ENCODE results near the gene ATF7. TPM values are rescaled to one million over a fixed set of nuclear protein-coding genes. Genes with fewer than 3 reads are reported as not detected.

ATF7 gene
- polyA plus RNA-seq, 1 of the 3 experiments (the other 2 are of a cell fraction) = 12.8 TPM

DNA sequence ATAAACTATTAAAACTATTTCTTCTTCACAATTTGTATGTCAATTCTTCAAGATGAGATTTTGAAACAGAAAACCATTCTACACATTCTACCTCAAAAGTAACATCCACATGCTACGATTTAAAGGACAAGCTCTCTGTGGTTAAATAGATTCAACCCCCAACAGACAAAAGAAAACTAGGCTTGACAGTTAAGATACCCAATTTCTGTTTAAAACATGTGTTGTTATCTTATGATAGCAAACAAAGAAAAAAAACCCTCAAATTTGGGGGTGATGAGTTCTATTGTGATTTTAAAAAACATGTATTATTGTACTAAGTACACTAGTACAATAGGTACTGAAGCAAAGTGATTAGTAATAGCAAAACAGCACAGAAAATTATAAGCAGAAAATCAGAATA, 33.8 kb downstream of the ATF7 start:
- peaks cover 15% of the 10 kb centered on the region for H4K20me1 ChIP-seq (ENCODE audit: insufficient read depth)
- no peaks in the 10 kb centered on the region for H3K36me3 ChIP-seq (replicated peaks in 1 of 2; ENCODE audit: control insufficient read depth in 1 of 2, insufficient read depth in 2 of 2, low read length in 1 of 2)
- peaks cover 17 to 23% of the 10 kb centered on the region in 2 experiments for H3K4me1 ChIP-seq (ENCODE audit: control insufficient read depth in 1 of 2, insufficient read depth in 2 of 2, low read depth in 1 of 2, low read length in 1 of 2)
- H3K9me2 ChIP-seq = no peaks in the 10 kb centered on the region
- peak overlapping the region; percentile 52; the same call in 1 of the 2 replicates for H3K4me2 ChIP-seq
- DNase-seq = no peak
- H2AFZ ChIP-seq (ENCODE audit: low read depth) = no peak overlapping the region
- CTCF ChIA-PET = interaction anchor here (0.7 to 2.4 kb wide), 7 partner anchors 12 to 154 kb away, joined by 3 to 15 read pairs (median 3); partner anchors contain the start of gene ATP5MC2
- POLR2A ChIA-PET = interaction anchor here (1.6 kb wide), 1 partner anchor 83 kb away, joined by 6 read pairs; the partner anchor contains the start of gene ATP5MC2
- TF ChIP-seq POLR2AphosphoS5 (IDR thresholded peaks at IDR 0.05; ENCODE audit: low read depth, low read length) (no peak), RCOR1 (IDR thresholded peaks at IDR 0.05; ENCODE audit: low read length) (no peak), CHD2 (IDR thresholded peaks at IDR 0.05; ENCODE audit: low read length, partially characterized antibody) (no peak), FOXJ3 (CRISPR knock-in tag; IDR thresholded peaks at IDR 0.05) (no peak), NRF1 (IDR thresholded peaks at IDR 0.05; ENCODE audit: low read depth, low read length) (no peak), TEAD4 (IDR thresholded peaks at IDR 0.05; ENCODE audit: borderline replicate concordance, insufficient read depth) (no peak)
- TF ChIP-seq, protein P1, sequence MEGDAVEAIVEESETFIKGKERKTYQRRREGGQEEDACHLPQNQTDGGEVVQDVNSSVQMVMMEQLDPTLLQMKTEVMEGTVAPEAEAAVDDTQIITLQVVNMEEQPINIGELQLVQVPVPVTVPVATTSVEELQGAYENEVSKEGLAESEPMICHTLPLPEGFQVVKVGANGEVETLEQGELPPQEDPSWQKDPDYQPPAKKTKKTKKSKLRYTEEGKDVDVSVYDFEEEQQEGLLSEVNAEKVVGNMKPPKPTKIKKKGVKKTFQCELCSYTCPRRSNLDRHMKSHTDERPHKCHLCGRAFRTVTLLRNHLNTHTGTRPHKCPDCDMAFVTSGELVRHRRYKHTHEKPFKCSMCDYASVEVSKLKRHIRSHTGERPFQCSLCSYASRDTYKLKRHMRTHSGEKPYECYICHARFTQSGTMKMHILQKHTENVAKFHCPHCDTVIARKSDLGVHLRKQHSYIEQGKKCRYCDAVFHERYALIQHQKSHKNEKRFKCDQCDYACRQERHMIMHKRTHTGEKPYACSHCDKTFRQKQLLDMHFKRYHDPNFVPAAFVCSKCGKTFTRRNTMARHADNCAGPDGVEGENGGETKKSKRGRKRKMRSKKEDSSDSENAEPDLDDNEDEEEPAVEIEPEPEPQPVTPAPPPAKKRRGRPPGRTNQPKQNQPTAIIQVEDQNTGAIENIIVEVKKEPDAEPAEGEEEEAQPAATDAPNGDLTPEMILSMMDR (IDR thresholded peaks at IDR 0.05) = no peak
- TF ChIP-seq, protein P2, sequence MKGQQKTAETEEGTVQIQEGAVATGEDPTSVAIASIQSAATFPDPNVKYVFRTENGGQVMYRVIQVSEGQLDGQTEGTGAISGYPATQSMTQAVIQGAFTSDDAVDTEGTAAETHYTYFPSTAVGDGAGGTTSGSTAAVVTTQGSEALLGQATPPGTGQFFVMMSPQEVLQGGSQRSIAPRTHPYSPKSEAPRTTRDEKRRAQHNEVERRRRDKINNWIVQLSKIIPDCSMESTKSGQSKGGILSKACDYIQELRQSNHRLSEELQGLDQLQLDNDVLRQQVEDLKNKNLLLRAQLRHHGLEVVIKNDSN (IDR thresholded peaks at IDR 0.05; ENCODE audit: borderline replicate concordance, low read depth) = no peak
- TF ChIP-seq, protein P3, sequence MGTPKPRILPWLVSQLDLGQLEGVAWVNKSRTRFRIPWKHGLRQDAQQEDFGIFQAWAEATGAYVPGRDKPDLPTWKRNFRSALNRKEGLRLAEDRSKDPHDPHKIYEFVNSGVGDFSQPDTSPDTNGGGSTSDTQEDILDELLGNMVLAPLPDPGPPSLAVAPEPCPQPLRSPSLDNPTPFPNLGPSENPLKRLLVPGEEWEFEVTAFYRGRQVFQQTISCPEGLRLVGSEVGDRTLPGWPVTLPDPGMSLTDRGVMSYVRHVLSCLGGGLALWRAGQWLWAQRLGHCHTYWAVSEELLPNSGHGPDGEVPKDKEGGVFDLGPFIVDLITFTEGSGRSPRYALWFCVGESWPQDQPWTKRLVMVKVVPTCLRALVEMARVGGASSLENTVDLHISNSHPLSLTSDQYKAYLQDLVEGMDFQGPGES (IDR thresholded peaks at IDR 0.05; ENCODE audit: low read depth, low read length) = no peak
- 88% methylated on average over 1 of the region's 1 CpG for WGBS (ENCODE audit: low lambda C conversion rate)
- H3K4me3 ChIP-seq (ENCODE audit: low read depth in 2 of 2, low read length in 1 of 2) = no peak overlapping the region
- H3K9me3 ChIP-seq = no peaks in the 10 kb centered on the region
- H3K27me3 ChIP-seq (ENCODE audit: insufficient read depth) = no peaks in the 10 kb centered on the region
- H3K27ac ChIP-seq (ENCODE audit: low read depth in 2 of 2, low read length in 1 of 2) = peak overlapping the region; percentile 41 to 82; a peak in 3 of 4 replicates
- H3K79me2 ChIP-seq (ENCODE audit: insufficient read depth) = peaks cover 26% of the 10 kb centered on the region
- no peak overlapping the region for H3K9ac ChIP-seq
- no peaks in the 10 kb centered on the region for H3F3A ChIP-seq (replicated peaks; ENCODE audit: insufficient read depth)

DNA sequence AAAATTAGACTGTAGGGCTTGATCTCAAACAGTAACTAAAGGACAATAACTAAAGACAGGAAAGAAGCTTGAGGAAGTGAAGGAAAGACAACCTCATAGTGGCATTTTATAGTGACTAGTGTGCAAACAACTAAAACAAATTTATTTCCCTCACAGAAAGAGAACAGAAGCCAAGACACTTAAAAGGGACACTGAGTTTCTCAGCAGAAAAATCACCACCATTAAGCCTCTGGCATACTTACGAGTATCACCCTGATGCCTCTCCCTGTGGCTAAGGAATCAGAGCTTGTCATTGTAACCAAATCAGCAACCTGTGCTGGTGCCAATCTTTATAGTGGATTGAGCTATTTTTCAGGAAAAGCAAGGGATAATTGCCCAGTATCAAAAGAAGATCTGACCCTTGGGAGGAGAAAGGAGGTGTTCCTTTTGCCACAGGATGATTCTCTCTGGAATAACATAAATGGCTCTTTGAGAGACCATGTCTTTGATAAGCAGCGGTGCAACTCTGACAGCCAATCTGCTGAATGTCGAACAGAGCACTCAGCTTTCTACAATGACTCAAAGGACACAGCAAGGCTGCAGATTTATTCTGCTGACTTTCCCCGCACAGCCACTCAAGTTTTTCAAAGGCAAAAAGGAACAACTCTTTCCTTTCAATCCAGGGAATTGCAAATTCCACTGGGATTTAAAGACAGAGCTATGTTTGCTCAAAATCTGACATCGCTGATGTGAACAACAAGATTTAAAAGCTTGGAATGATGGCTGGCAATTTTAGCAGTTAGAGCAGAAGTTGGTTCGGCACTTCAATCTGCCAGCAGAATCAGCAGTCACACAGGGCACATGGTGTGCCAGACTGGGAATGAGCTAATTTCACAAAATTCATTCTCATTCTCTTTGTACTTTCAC, 34.6 kb downstream of the ATF7 start:
- H3K4me1 ChIP-seq (ENCODE audit: control insufficient read depth in 1 of 2, insufficient read depth in 2 of 2, low read depth in 1 of 2, low read length in 1 of 2) = peaks cover 17% of the 10 kb centered on the region in 2 experiments
- H3F3A ChIP-seq (replicated peaks; ENCODE audit: insufficient read depth) = no peaks in the 10 kb centered on the region
- peak overlapping the region; percentile 52 for H3K4me2 ChIP-seq
- H3K9me2 ChIP-seq = no peaks in the 10 kb centered on the region
- peaks cover 26% of the 10 kb centered on the region for H3K79me2 ChIP-seq (ENCODE audit: insufficient read depth)
- no peaks in the 10 kb centered on the region for H3K27me3 ChIP-seq (ENCODE audit: insufficient read depth)
- H3K9ac ChIP-seq = no peak overlapping the region
- TF ChIP-seq, protein P1 (IDR thresholded peaks at IDR 0.05) = no peak
- TF ChIP-seq, protein P4, sequence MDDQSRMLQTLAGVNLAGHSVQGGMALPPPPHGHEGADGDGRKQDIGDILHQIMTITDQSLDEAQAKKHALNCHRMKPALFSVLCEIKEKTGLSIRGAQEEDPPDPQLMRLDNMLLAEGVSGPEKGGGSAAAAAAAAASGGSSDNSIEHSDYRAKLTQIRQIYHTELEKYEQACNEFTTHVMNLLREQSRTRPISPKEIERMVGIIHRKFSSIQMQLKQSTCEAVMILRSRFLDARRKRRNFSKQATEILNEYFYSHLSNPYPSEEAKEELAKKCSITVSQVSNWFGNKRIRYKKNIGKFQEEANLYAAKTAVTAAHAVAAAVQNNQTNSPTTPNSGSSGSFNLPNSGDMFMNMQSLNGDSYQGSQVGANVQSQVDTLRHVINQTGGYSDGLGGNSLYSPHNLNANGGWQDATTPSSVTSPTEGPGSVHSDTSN (IDR thresholded peaks at IDR 0.05) = no peak
- TF ChIP-seq CHD2 (IDR thresholded peaks at IDR 0.05; ENCODE audit: low read length, partially characterized antibody) (no peak), RCOR1 (IDR thresholded peaks at IDR 0.05; ENCODE audit: low read length) (no peak), MXI1 (IDR thresholded peaks at IDR 0.05; ENCODE audit: low read depth, low read length) (peak; percentile 88), RFX5 (IDR thresholded peaks at IDR 0.05; ENCODE audit: low read length) (0 out of 2 replicates have a peak, but pooled peaks have one; percentile 25)
- TF ChIP-seq, protein P3 (IDR thresholded peaks at IDR 0.05; ENCODE audit: low read depth, low read length) = no peak
- DNase-seq = no peak
- 31% methylated on average over 6 of the region's 6 CpGs for WGBS (ENCODE audit: low lambda C conversion rate)
- H4K20me1 ChIP-seq (ENCODE audit: insufficient read depth) = peaks cover 15% of the 10 kb centered on the region
- H3K4me3 ChIP-seq (ENCODE audit: low read depth in 2 of 2, low read length in 1 of 2) = peak overlapping the region; percentile 25 to 26; a peak in 3 of 4 replicates
- ChIA-PET POLR2A (interaction anchor here (0.7 to 1.6 kb wide), 4 partner anchors 24 to 91 kb away, joined by 3 to 6 read pairs (median 4); partner anchors contain the start of genes ATP5MC2 and TARBP2), CTCF (interaction anchor here (0.6 to 2.4 kb wide), 10 partner anchors 8 to 1700 kb away, joined by 3 to 15 read pairs (median 3); partner anchors contain the start of gene ATP5MC2)
- no peaks in the 10 kb centered on the region for H3K9me3 ChIP-seq
- peak overlapping the region; percentile 41 to 82; a peak in 3 of 4 replicates for H3K27ac ChIP-seq (ENCODE audit: low read depth in 2 of 2, low read length in 1 of 2)
- no peaks in the 10 kb centered on the region for H3K36me3 ChIP-seq (replicated peaks in 1 of 2; ENCODE audit: control insufficient read depth in 1 of 2, insufficient read depth in 2 of 2, low read length in 1 of 2)
- H2AFZ ChIP-seq (ENCODE audit: low read depth) = no peak overlapping the region

Data from SK-N-SH (cell line).